ENCODE results near the gene ODAD2.
"Not testable (repeated sequence)": the region's sequence is repeated elsewhere in the genome, so short reads cannot be mapped to it uniquely, and the experiment has no call there.

GRCh38 chr10:27958383-27958782 lies 40.5 kb downstream of the ODAD2 start:
- not testable (repeated sequence) for TF ChIP-seq CTCF (conservative IDR thresholded peaks at IDR 0.05 in 1 of 2, IDR thresholded peaks at IDR 0.05 in 1 of 2; ENCODE audit: extremely low read depth in 1 of 2, insufficient read depth in 1 of 2, low read depth in 1 of 2, low read length in 2 of 2); EZH2 (IDR thresholded peaks at IDR 0.05; ENCODE audit: borderline replicate concordance, low read length)

All from mammary epithelial cell (primary cell).